Placental pericyte (primary cell): ENCODE results near the gene TAPBP. TPM values are rescaled to one million over a fixed set of nuclear protein-coding genes. Genes with fewer than 3 reads are reported as not detected.

Experiments
- total RNA-seq: library from RNA; depleted of rRNA; stranded (reverse); fragments of >200 nt; gene quantifications from 2 replicates; pipeline ENCODE4 v1.2.3, GENCODE V29; 2012

TAPBP gene
- total RNA-seq, result 134 and 176 TPM in 2 replicates

GRCh38 chr6:33313709-33314514 lies at the start of gene TAPBP:
TSS of gene TAPBP (minus strand) at chr6:33314078. CDS start at chr6:33314041, 37 bp downstream.

GRCh38 chr6:33317669-33318425 lies 4.0 kb upstream of the TAPBP start, which contains the start of gene ZBTB22:
TSS of gene ZBTB22 (minus strand) at chr6:33317744. CDS start at chr6:33316916, 828 bp downstream.

GRCh38 chr6:33298773-33299236 lies 15.1 kb downstream of the TAPBP start, which contains the start of gene RGL2:
TSS of gene RGL2 (minus strand) at chr6:33298942. CDS start at chr6:33298610, 332 bp downstream.

GRCh38 chr6:33288921-33289783 lies 24.7 kb downstream of the TAPBP start, which contains the start of the genes PFDN6 and WDR46:
TSS of gene PFDN6 (plus strand) at chr6:33289601. CDS start at chr6:33289857, 256 bp downstream.
TSS of gene WDR46 (minus strand) at chr6:33289239. CDS start at chr6:33289170, 69 bp downstream.

GRCh38 chr6:33276864-33277662 lies 36.8 kb downstream of the TAPBP start, which contains the start of gene B3GALT4:
TSS of gene B3GALT4 (plus strand) at chr6:33277123. CDS start at chr6:33277420, 297 bp downstream.

GRCh38 chr6:33271468-33272274 lies 42.2 kb downstream of the TAPBP start, which contains the start of the genes RPS18 and VPS52:
TSS of gene RPS18 (plus strand) at chr6:33272075. CDS start at chr6:33272120, 45 bp downstream.
TSS of gene VPS52 (minus strand) at chr6:33271876. CDS start at chr6:33271675, 201 bp downstream.

Other genes with a start within 250 kb of the TAPBP start
- 2.4 TPM in 1 of 2 replicates, not detected in the other for gene HLA-DPA1, start 240.4 kb downstream of the TAPBP start, total RNA-seq
- 4.9 TPM in 1 of 2 replicates, not detected in the other for gene HLA-DPB1, start 238.1 kb downstream of the TAPBP start, total RNA-seq
- gene COL11A2, start 121.6 kb downstream of the TAPBP start, total RNA-seq, result 0.14 and 0.22 TPM in 2 replicates
- gene RXRB, start 113.4 kb downstream of the TAPBP start, total RNA-seq, result 23.5 and 24.5 TPM in 2 replicates
- gene SLC39A7, start 113.2 kb downstream of the TAPBP start, total RNA-seq, result 157 and 224 TPM in 2 replicates
- 1.0 and 1.5 TPM in 2 replicates for gene HSD17B8, start 109.4 kb downstream of the TAPBP start, total RNA-seq
- gene RING1, start 105.6 kb downstream of the TAPBP start, total RNA-seq, result 20.8 and 39.2 TPM in 2 replicates
- gene VPS52, start 42.2 kb downstream of the TAPBP start, total RNA-seq, result 39.0 and 43.2 TPM in 2 replicates
- 1,400 and 3,187 TPM in 2 replicates for gene RPS18, start 42.0 kb downstream of the TAPBP start, total RNA-seq
- 2.4 and 2.6 TPM in 2 replicates for gene B3GALT4, start 37.0 kb downstream of the TAPBP start, total RNA-seq
- gene WDR46, start 24.8 kb downstream of the TAPBP start, total RNA-seq, result 76.8 and 93.1 TPM in 2 replicates
- gene PFDN6, start 24.5 kb downstream of the TAPBP start, total RNA-seq, result 22.8 and 29.9 TPM in 2 replicates
- gene RGL2, start 15.1 kb downstream of the TAPBP start, total RNA-seq, result 24.3 and 30.4 TPM in 2 replicates
- gene ZBTB22, start 3.7 kb upstream of the TAPBP start, total RNA-seq, result 17.5 and 18.3 TPM in 2 replicates
- 49.4 and 66.5 TPM in 2 replicates for gene DAXX, start 8.9 kb upstream of the TAPBP start, total RNA-seq
- gene KIFC1, start 77.7 kb upstream of the TAPBP start, total RNA-seq, result 1.1 and 68.3 TPM in 2 replicates
- gene PHF1, start 96.9 kb upstream of the TAPBP start, total RNA-seq, result 31.1 and 35.2 TPM in 2 replicates
- 169 and 185 TPM in 2 replicates for gene CUTA, start 104.0 kb upstream of the TAPBP start, total RNA-seq
- gene SYNGAP1, start 106.0 kb upstream of the TAPBP start, total RNA-seq, result 6.7 and 7.0 TPM in 2 replicates
- 5.5 and 7.0 TPM in 2 replicates for gene ZBTB9, start 140.5 kb upstream of the TAPBP start, total RNA-seq